ENCODE data around the gene SLC10A2. TPM values are rescaled to one million over a fixed set of nuclear protein-coding genes. Genes with fewer than 3 reads are reported as not detected.

SLC10A2 gene
- polyA plus RNA-seq, 3 donors: not detected

- intact Hi-C loops (cut with micrococcal nuclease): no loop called here
- H3K27me3 ChIP-seq (ENCODE audit: control insufficient read depth in 2 of 2, insufficient read depth in 2 of 2, low read length in 2 of 2): no peaks in the 10 kb centered on the region
- H3K9me3 Mint-ChIP-seq: peaks cover 14 to 35% (median 28%) of the 10 kb centered on the region in 7 donors
- H3K4me2 ChIP-seq (replicated peaks; ENCODE audit: extremely low read depth, low read length, poor library complexity, severe bottlenecking): no peak overlapping the region
- no peaks in the 10 kb centered on the region for H3K27me3 Mint-ChIP-seq (ENCODE audit: low read depth in 3 of 3)
- no peak for DNase-seq
- no peak overlapping the region for H3K27ac Mint-ChIP-seq
- no peaks in the 10 kb centered on the region for H3K36me3 Mint-ChIP-seq
- no peaks in the 10 kb centered on the region for H3K36me3 ChIP-seq (replicated peaks in 1 of 2; ENCODE audit: control insufficient read depth in 1 of 2, insufficient read depth in 2 of 2, low read length in 2 of 2)
- H4K20me1 ChIP-seq (ENCODE audit: insufficient read depth, low read length): no peaks in the 10 kb centered on the region
- no peaks in the 10 kb centered on the region for H3K4me1 ChIP-seq (ENCODE audit: control insufficient read depth in 1 of 2, insufficient read depth in 2 of 2, low read length in 2 of 2)
- TF ChIP-seq CTCF (IDR thresholded peaks at IDR 0.05): no peak
- H3K4me3 Mint-ChIP-seq: no peak overlapping the region
- H3K79me2 ChIP-seq (ENCODE audit: insufficient read depth, low read length): no peaks in the 10 kb centered on the region
- H3K4me1 Mint-ChIP-seq: no peaks in the 10 kb centered on the region
- H3K9ac ChIP-seq (ENCODE audit: insufficient read depth, low read length, poor library complexity, severe bottlenecking): no peak overlapping the region
- H3K9me3 ChIP-seq (replicated peaks in 1 of 2; ENCODE audit: control insufficient read depth in 1 of 2, insufficient read depth in 1 of 2, low read length in 2 of 2): peaks cover 31 to 37% of the 10 kb centered on the region in 2 donors
- no peak overlapping the region for H3K27ac ChIP-seq (ENCODE audit: low read depth in 1 of 2, low read length in 2 of 2)
- H3K4me3 ChIP-seq (replicated peaks in 1 of 3; ENCODE audit: low read depth in 2 of 3, low read length in 3 of 3): no peak overlapping the region
- no peak overlapping the region for H2AFZ ChIP-seq (ENCODE audit: insufficient read depth, low read depth, low read length, poor library complexity, severe bottlenecking)
- WGBS (ENCODE audit: insufficient coverage): 80% methylated on average over 1 of the region's 2 CpGs
These were observed 10.2 kb downstream of the SLC10A2 start for GRCh38 chr13:103056008-103056407.

- Mint-ChIP-seq H3K27me3 (ENCODE audit: low read depth in 3 of 3) (no peaks in the 10 kb centered on the region), H3K4me3 (no peak overlapping the region), H3K27ac (no peak overlapping the region), H3K9me3 (peaks cover 15 to 38% (median 32%) of the 10 kb centered on the region in 7 donors), H3K36me3 (no peaks in the 10 kb centered on the region), H3K4me1 (no peaks in the 10 kb centered on the region)
- no peaks in the 10 kb centered on the region for H3K4me1 ChIP-seq (ENCODE audit: control insufficient read depth in 1 of 2, insufficient read depth in 2 of 2, low read length in 2 of 2)
- H2AFZ ChIP-seq (ENCODE audit: insufficient read depth, low read depth, low read length, poor library complexity, severe bottlenecking): no peak overlapping the region
- peaks cover 34 to 37% of the 10 kb centered on the region in 2 donors for H3K9me3 ChIP-seq (replicated peaks in 1 of 2; ENCODE audit: control insufficient read depth in 1 of 2, insufficient read depth in 1 of 2, low read length in 2 of 2)
- no peak overlapping the region for H3K27ac ChIP-seq (ENCODE audit: low read depth in 1 of 2, low read length in 2 of 2)
- no peak overlapping the region for H3K4me2 ChIP-seq (replicated peaks; ENCODE audit: extremely low read depth, low read length, poor library complexity, severe bottlenecking)
- no peaks in the 10 kb centered on the region for H4K20me1 ChIP-seq (ENCODE audit: insufficient read depth, low read length)
- H3K27me3 ChIP-seq (ENCODE audit: control insufficient read depth in 2 of 2, insufficient read depth in 2 of 2, low read length in 2 of 2): no peaks in the 10 kb centered on the region
- DNase-seq: no peak
- no peak for TF ChIP-seq CTCF (IDR thresholded peaks at IDR 0.05)
- H3K4me3 ChIP-seq (replicated peaks in 1 of 3; ENCODE audit: low read depth in 2 of 3, low read length in 3 of 3): no peak overlapping the region
- WGBS (ENCODE audit: insufficient coverage): 90% methylated on average over 2 of the region's 2 CpGs
- H3K9ac ChIP-seq (ENCODE audit: insufficient read depth, low read length, poor library complexity, severe bottlenecking): no peak overlapping the region
- intact Hi-C loops (cut with micrococcal nuclease): no loop called here
- H3K79me2 ChIP-seq (ENCODE audit: insufficient read depth, low read length): no peaks in the 10 kb centered on the region
- no peaks in the 10 kb centered on the region for H3K36me3 ChIP-seq (replicated peaks in 1 of 2; ENCODE audit: control insufficient read depth in 1 of 2, insufficient read depth in 2 of 2, low read length in 2 of 2)
These were observed 11.1 kb downstream of the SLC10A2 start for GRCh38 chr13:103055166-103055565.

Data from CD14-positive monocyte (primary cell).